GM12878 (cell line): ENCODE measurements around the gene SIPA1. TPM values are rescaled to one million over a fixed set of nuclear protein-coding genes. Genes with fewer than 3 reads are reported as not detected.

Experiments
- ATAC-seq: fragments of 200-7000 bp; cut with Tn5 transposase; 3 replicates; pipeline ENCODE4 v1.9.1; 2020; ENCODE audit warnings: mild to moderate bottlenecking, moderate library complexity
- BruUV-seq: library from RNA; stranded (reverse); fragments of 400-500 nt; replicated peaks from 2 replicates; lab custom pipeline; 2021; lab: Mats Ljungman, UMichigan
- CTCF ChIA-PET: fragments of 300-600 bp; sonication (Branson Sonifier 250); formaldehyde crosslinking; extraction: SDS; loops from one replicate; lab custom pipeline; 2021; ENCODE audit warnings: inconsistent platforms; lab: Yijun Ruan, JAX
- POLR2A ChIA-PET: fragments of 350-600 bp; formaldehyde crosslinking; extraction: SDS; loops from one replicate; lab custom pipeline; 2021; ENCODE audit warnings: inconsistent platforms; lab: Charles Lee
- RAD21 ChIA-PET: fragments of 300-600 bp; sonication (Branson Sonifier 250); formaldehyde crosslinking; loops from one replicate; lab custom pipeline; 2023; ENCODE audit warnings: antibody characterized with exemption; ENCODE audit not compliant: unreplicated experiment; lab: Charles Lee
- SMC1A ChIA-PET: fragments of 300-600 bp; sonication (Branson Sonifier 250); formaldehyde crosslinking; loops from one replicate; lab custom pipeline; 2023; ENCODE audit not compliant: unreplicated experiment, uncharacterized antibody; lab: Charles Lee
- DNase-seq: peaks from one replicate; pipeline ENCODE4 v3.0.0-alpha.2; 2011; ENCODE audit warnings: low read depth, low spot score
- FAIRE-seq: peaks from 3 replicates; lab custom pipeline; 2011; peaks lifted over from hg19 to GRCh38; lab: Jason Lieb, UNC
- H2AFZ ChIP-seq: 2 replicates; pipeline ENCODE4 v1.6.0; 2011; ENCODE audit warnings: low read depth, low read length, control low read depth; ENCODE audit not compliant: control insufficient read depth
- H3K27ac ChIP-seq: 2 replicates; pipeline ENCODE4 v1.5.1; 2011; ENCODE audit warnings: control low read depth; ENCODE audit not compliant: control insufficient read depth, insufficient read depth
- H3K27me3 ChIP-seq, 2 experiments: replicated peaks in 1 of 2; 2 replicates each; pipeline versions ENCODE4 v1.6.0 to v1.6.1; 2011; ENCODE audit warnings: low read length in 1 of 2; ENCODE audit not compliant: control insufficient read depth in 2 of 2, insufficient read depth in 2 of 2
- H3K36me3 ChIP-seq, 2 experiments: 2 replicates each; pipeline ENCODE4 v1.5.1; 2011; ENCODE audit warnings: low read length in 1 of 2; ENCODE audit not compliant: control insufficient read depth in 2 of 2, insufficient read depth in 2 of 2
- H3K4me1 ChIP-seq: 2 replicates; pipeline ENCODE4 v1.6.1; 2011; ENCODE audit warnings: mild to moderate bottlenecking, low read length, moderate library complexity, mixed read lengths; ENCODE audit not compliant: control insufficient read depth, insufficient read depth
- H3K4me2 ChIP-seq: 2 replicates; pipeline ENCODE4 v1.6.0; 2011; ENCODE audit warnings: control low read depth; ENCODE audit not compliant: control insufficient read depth, insufficient read depth
- H3K4me3 ChIP-seq: fragments of 200-600 bp; sonication (generic); 2 replicates; pipeline ENCODE4 v1.5.1; 2016
- H3K79me2 ChIP-seq: 2 replicates; pipeline ENCODE4 v1.6.0; 2011; ENCODE audit warnings: low read length; ENCODE audit not compliant: control insufficient read depth, insufficient read depth
- H3K9ac ChIP-seq: 2 replicates; pipeline ENCODE4 v1.8.0; 2011; ENCODE audit warnings: low read length, control low read depth, mixed read lengths; ENCODE audit not compliant: control insufficient read depth, insufficient read depth
- H3K9me3 ChIP-seq: replicated peaks from 3 replicates; pipeline ENCODE4 v1.5.1; 2011; ENCODE audit warnings: mild to moderate bottlenecking, low read length; ENCODE audit not compliant: control insufficient read depth, insufficient read depth
- H4K20me1 ChIP-seq: 2 replicates; pipeline ENCODE4 v1.6.0; 2011; ENCODE audit not compliant: control insufficient read depth, insufficient read depth
- CHD1 ChIP-seq: IDR thresholded peaks from 2 replicates; pipeline ENCODE4 v1.6.1; 2012; ENCODE audit warnings: low read depth, low read length, improper control_type of control experiment
- JUND ChIP-seq: IDR thresholded peaks from 2 replicates; pipeline ENCODE4 v1.6.1; 2012; ENCODE audit warnings: low read depth, mild to moderate bottlenecking, low read length, improper control_type of control experiment, moderate library complexity
- REST ChIP-seq: IDR thresholded peaks from 2 replicates; pipeline ENCODE4 v1.6.1; 2012; ENCODE audit warnings: mild to moderate bottlenecking, low read depth, low read length
- SRF ChIP-seq, 2 experiments: IDR thresholded peaks; 2 replicates each; pipeline ENCODE4 v1.6.1; 2011; ENCODE audit warnings: low read depth in 2 of 2, low read length in 2 of 2, mild to moderate bottlenecking in 1 of 2, moderate library complexity in 1 of 2
- ZNF24 ChIP-seq: fragments of 450-650 bp; IDR thresholded peaks from 2 replicates; pipeline ENCODE4 v1.6.1; 2017; ENCODE audit warnings: antibody characterized with exemption, mild to moderate bottlenecking
- WGBS: methylation state at CpG from one replicate; pipeline ENCODE4 v1.1.6; 2016; ENCODE audit warnings: low lambda C conversion rate; ENCODE audit not compliant: insufficient replicate concordance, insufficient coverage; ENCODE audit errors: missing lambda C conversion rate; 5-methylcytosine and 5-hydroxymethylcytosine counted together
- in situ Hi-C: fragments of 300-500 bp; cut with MboI; formaldehyde crosslinking; loops from 9 replicates; pipeline ENCODE4 v1.14.3; 2018; ENCODE audit warnings: mixed read lengths
- intact Hi-C: fragments of 100-400 bp; cut with micrococcal nuclease; formaldehyde crosslinking; loops from one replicate; pipeline ENCODE4 v1.14.2; 2022; ENCODE audit not compliant: unreplicated experiment
- polyA plus RNA-seq, 11 experiments: library from polyadenylated mRNA; depleted of rRNA in 4 of 11; unstranded in 6 of 11; stranded (reverse) in 5 of 11; fragments of >200 nt; fragmentation: Nextera tagmentation in 4 of 11; fragmentation: Illumina TruSeq in 1 of 11; extraction: Ambion mirVana in 4 of 11; extraction: Trizol in 1 of 11; gene quantifications; 1 replicate in 1 of 11; 2 replicates in 10 of 11; pipeline versions ENCODE4 v1.2.1 to v1.2.3, GENCODE V29; 2011 to 2016; ENCODE audit warnings: inconsistent platforms in 2 of 11, missing spikeins in 2 of 11, low read depth in 1 of 11
- total RNA-seq, 4 experiments: library from RNA; depleted of rRNA in 3 of 4; stranded (reverse); fragments of >200 nt in 3 of 4; fragmentation: Illumina TruSeq in 1 of 4; extraction: Trizol in 1 of 4; gene quantifications; 2 replicates each; pipeline versions ENCODE4 v1.2.1 to v1.2.3, GENCODE V29; 2013 to 2021
- TF ChIP-seq, protein P1 (sequence below): fragments of 450-650 bp; IDR thresholded peaks from 2 replicates; pipeline ENCODE4 v1.6.1; 2017; ENCODE audit warnings: mild to moderate bottlenecking, moderate library complexity

Gene SIPA1
- total and polyA plus RNA-seq, 10 of the 15 experiments (the other 5 are each of a cell fraction or from before 2014, with no cell fraction given): 1.0 to 139 (median 33.4) TPM

GRCh38 chr11:65650547-65651338, 12.8 kb downstream of the SIPA1 start:
- ATAC-seq (no peak), FAIRE-seq (no peak), DNase-seq (no peak)
- no peak overlapping the region for H3K4me2 ChIP-seq
- ChIA-PET SMC1A (interaction anchor here (3.1 to 4.0 kb wide), 2 partner anchors 12 kb away, joined by 19 to 33 read pairs; partner anchors contain the start of genes RELA and SIPA1), POLR2A (interaction anchor here (0.5 to 7.9 kb wide), 3 partner anchors 10 to 55 kb away, joined by 4 to 100 read pairs (median 49); partner anchors contain the start of genes RELA and SIPA1), CTCF (interaction anchor here (0.6 to 3.5 kb wide), 2 partner anchors 25 to 833 kb away, joined by 3 to 18 read pairs; no protein-coding TSS in a partner anchor), RAD21 (interaction anchor here (1.9 to 2.7 kb wide), 3 partner anchors 10 to 36 kb away, joined by 4 to 23 read pairs (median 9); partner anchors contain the start of genes PCNX3 and SIPA1)
- H3K9ac ChIP-seq: no peak overlapping the region
- H3K9me3 ChIP-seq: no peaks in the 10 kb centered on the region
- TF ChIP-seq SRF (IDR thresholded peaks at IDR 0.05; ENCODE audit: low read depth in 2 of 2, low read length in 2 of 2): 0 out of 4 replicates have a peak, but pooled peaks of 1 of the 2 experiments have one; percentile 46
- no peak for TF ChIP-seq CHD1
- no peak overlapping the region for H3K27ac ChIP-seq
- no TSS peak for BruUV-seq
- in situ Hi-C loops: no loop called here
- peaks cover 16% of the 10 kb centered on the region for H3K4me1 ChIP-seq
- intact Hi-C loops: no loop called here
- peaks cover 23 to 34% of the 10 kb centered on the region in 2 experiments for H3K36me3 ChIP-seq
- H3K4me3 ChIP-seq: no peak overlapping the region
- no peaks in the 10 kb centered on the region for H3K27me3 ChIP-seq
- 78% methylated on average over 16 of the region's 20 CpGs for WGBS
- H3K79me2 ChIP-seq: no peaks in the 10 kb centered on the region; the same call in none of the 2 replicates
- no peak overlapping the region for H2AFZ ChIP-seq
- no peaks in the 10 kb centered on the region for H4K20me1 ChIP-seq

DNA sequence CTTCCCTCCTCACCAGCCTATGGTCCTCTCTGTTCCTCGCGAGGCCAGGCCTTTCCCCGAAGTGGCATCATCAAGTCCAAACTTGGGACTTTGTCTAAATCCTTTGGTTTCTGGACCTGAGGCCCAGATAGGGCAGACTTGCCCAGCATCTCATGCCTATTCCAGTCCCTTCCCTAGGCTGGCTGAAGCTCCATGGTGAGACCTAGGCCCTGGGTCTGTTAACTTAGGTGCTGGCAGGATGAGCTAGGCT, 13.4 kb downstream of the SIPA1 start:
- Histone ChIP-seq H3K4me1 (peaks cover 16% of the 10 kb centered on the region), H4K20me1 (no peaks in the 10 kb centered on the region), H3K9ac (no peak overlapping the region), H3K9me3 (no peaks in the 10 kb centered on the region), H3K27me3 (no peaks in the 10 kb centered on the region), H3K4me2 (no peak overlapping the region), H3K4me3 (no peak overlapping the region), H3K79me2 (no peaks in the 10 kb centered on the region; the same call in none of the 2 replicates), H3K36me3 (peaks cover 28 to 34% of the 10 kb centered on the region in 2 experiments), H2AFZ (no peak overlapping the region), H3K27ac (no peak overlapping the region)
- no peak for FAIRE-seq
- BruUV-seq: no TSS peak
- SMC1A ChIA-PET: interaction anchor here (3.1 to 4.0 kb wide), 3 partner anchors 12 to 25 kb away, joined by 14 to 33 read pairs (median 19); partner anchors contain the start of genes RELA and SIPA1
- RAD21 ChIA-PET: interaction anchor here (1.9 to 3.0 kb wide), 4 partner anchors 9 to 36 kb away, joined by 4 to 23 read pairs (median 10); partner anchors contain the start of genes PCNX3 and SIPA1
- WGBS: 86% methylated on average over 3 of the region's 3 CpGs
- no peak for ATAC-seq
- intact Hi-C loops: no loop called here
- no peak for DNase-seq
- CTCF ChIA-PET: interaction anchor here (1.2 to 3.5 kb wide), 3 partner anchors 9 to 208 kb away, joined by 3 to 18 read pairs (median 3); no protein-coding TSS in a partner anchor
- POLR2A ChIA-PET: interaction anchor here (1.3 to 7.9 kb wide), 3 partner anchors 9 to 13 kb away, joined by 3 to 100 read pairs (median 49); partner anchors contain the start of genes RELA and SIPA1
- in situ Hi-C loops: no loop called here
- TF ChIP-seq, protein P1, sequence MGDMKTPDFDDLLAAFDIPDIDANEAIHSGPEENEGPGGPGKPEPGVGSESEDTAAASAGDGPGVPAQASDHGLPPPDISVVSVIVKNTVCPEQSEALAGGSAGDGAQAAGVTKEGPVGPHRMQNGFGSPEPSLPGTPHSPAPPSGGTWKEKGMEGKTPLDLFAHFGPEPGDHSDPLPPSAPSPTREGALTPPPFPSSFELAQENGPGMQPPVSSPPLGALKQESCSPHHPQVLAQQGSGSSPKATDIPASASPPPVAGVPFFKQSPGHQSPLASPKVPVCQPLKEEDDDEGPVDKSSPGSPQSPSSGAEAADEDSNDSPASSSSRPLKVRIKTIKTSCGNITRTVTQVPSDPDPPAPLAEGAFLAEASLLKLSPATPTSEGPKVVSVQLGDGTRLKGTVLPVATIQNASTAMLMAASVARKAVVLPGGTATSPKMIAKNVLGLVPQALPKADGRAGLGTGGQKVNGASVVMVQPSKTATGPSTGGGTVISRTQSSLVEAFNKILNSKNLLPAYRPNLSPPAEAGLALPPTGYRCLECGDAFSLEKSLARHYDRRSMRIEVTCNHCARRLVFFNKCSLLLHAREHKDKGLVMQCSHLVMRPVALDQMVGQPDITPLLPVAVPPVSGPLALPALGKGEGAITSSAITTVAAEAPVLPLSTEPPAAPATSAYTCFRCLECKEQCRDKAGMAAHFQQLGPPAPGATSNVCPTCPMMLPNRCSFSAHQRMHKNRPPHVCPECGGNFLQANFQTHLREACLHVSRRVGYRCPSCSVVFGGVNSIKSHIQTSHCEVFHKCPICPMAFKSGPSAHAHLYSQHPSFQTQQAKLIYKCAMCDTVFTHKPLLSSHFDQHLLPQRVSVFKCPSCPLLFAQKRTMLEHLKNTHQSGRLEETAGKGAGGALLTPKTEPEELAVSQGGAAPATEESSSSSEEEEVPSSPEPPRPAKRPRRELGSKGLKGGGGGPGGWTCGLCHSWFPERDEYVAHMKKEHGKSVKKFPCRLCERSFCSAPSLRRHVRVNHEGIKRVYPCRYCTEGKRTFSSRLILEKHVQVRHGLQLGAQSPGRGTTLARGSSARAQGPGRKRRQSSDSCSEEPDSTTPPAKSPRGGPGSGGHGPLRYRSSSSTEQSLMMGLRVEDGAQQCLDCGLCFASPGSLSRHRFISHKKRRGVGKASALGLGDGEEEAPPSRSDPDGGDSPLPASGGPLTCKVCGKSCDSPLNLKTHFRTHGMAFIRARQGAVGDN: no peak
- TF ChIP-seq REST: no peak
- TF ChIP-seq JUND: no peak
- TF ChIP-seq ZNF24: no peak
